Psoas muscle (tissue), 8 donors: ENCODE results near the gene HIPK4. TPM values are rescaled to one million over a fixed set of nuclear protein-coding genes. Genes with fewer than 3 reads are reported as not detected.
A peak's percentile ranks its signal among the peaks of the same experiment; 100 is the strongest.

Experiments
- ATAC-seq, 4 donors: fragments of 200-7000 bp; cut with Tn5 transposase; one replicate each; pipeline ENCODE4 v1.9.1; 2020; ENCODE audit warnings: moderate library complexity in 3 of 4, mild to moderate bottlenecking in 2 of 4
- DNase-seq, 2 donors: peaks; one replicate each; pipeline ENCODE4 v3.0.0-alpha.2; 2020
- H3K27ac ChIP-seq: fragments of 200-600 bp; one replicate; pipeline ENCODE4 v1.8.0; 2022
- H3K27me3 ChIP-seq, 3 donors: fragments of 200-600 bp in 1 of 3; one replicate each; pipeline versions ENCODE4 v1.6.1 to v1.8.0; 2013 to 2022; ENCODE audit warnings: low read length in 2 of 3, mild to moderate bottlenecking in 2 of 3, moderate library complexity in 1 of 3; ENCODE audit not compliant: insufficient read depth in 3 of 3
- H3K36me3 ChIP-seq, 2 donors: fragments of 200-600 bp in 1 of 2; one replicate each; pipeline versions ENCODE4 v1.6.1 to v1.8.0; 2013 to 2022; ENCODE audit warnings: low read depth in 1 of 2, mild to moderate bottlenecking in 1 of 2, moderate library complexity in 1 of 2; ENCODE audit not compliant: insufficient read depth in 1 of 2
- H3K4me1 ChIP-seq: fragments of 200-600 bp; one replicate; pipeline ENCODE4 v1.8.0; 2022
- H3K4me3 ChIP-seq: fragments of 200-600 bp; one replicate; pipeline ENCODE4 v1.8.0; 2022; ENCODE audit warnings: mild to moderate bottlenecking
- H3K9me3 ChIP-seq: fragments of 200-600 bp; one replicate; pipeline ENCODE4 v1.8.0; 2022
- WGBS, 3 donors: extraction: QIAGEN DNeasy Blood & Tissue Kit; methylation state at CpG; one replicate each; pipeline versions ENCODE4 v1.1.6 to v1.1.7; 2013; 5-methylcytosine and 5-hydroxymethylcytosine counted together
- intact Hi-C, 2 donors: fragments of 100-400 bp; cut with DNase I; formaldehyde crosslinking; loops; one replicate each; pipeline versions ENCODE4 v1.11.0 to v1.14.2; 2022
- polyA plus RNA-seq, 3 donors: library from polyadenylated mRNA; stranded (reverse); fragments of 200-250 nt; gene quantifications; one replicate each; pipeline ENCODE4 v1.2.3, GENCODE V29; 2013
- total RNA-seq, 4 donors: library from RNA; stranded (reverse); fragmentation: NEBNext Ultra II Directional in 2 of 4; extraction: Animal tissue kit (Norgen Biotek cat#: 25700) in 2 of 4; gene quantifications; one replicate each; pipeline versions ENCODE4 v1.2.1 to v1.2.4, GENCODE V29; 2021 to 2023
- TF ChIP-seq, protein P1 (sequence below): fragments of 200-600 bp; IDR thresholded peaks from one replicate; pipeline ENCODE4 v1.8.0; 2022; ENCODE audit warnings: antibody characterized with exemption
- donor health status: healthy with polysubstance abuse.
- donor health status: DM: no; HTN: no; CAD: no; lungs with moderate emphysema.
- donor health status: Bipolar disorder and iron deficiency.
- donor health status: healthy.
- donor health status: DM: yes; HTN: yes; CAD: no.
- donor health status: DM: no; HTN: no; CAD: no.
- donor health status: DM: no; HTN: no; CAD: no.
- donor health status: DM: yes; HTN: yes; CAD: no.

Gene HIPK4
- total and polyA plus RNA-seq, 7 donors: 0.03 to 0.11 (median 0.08) TPM; not detected in 4

DNA sequence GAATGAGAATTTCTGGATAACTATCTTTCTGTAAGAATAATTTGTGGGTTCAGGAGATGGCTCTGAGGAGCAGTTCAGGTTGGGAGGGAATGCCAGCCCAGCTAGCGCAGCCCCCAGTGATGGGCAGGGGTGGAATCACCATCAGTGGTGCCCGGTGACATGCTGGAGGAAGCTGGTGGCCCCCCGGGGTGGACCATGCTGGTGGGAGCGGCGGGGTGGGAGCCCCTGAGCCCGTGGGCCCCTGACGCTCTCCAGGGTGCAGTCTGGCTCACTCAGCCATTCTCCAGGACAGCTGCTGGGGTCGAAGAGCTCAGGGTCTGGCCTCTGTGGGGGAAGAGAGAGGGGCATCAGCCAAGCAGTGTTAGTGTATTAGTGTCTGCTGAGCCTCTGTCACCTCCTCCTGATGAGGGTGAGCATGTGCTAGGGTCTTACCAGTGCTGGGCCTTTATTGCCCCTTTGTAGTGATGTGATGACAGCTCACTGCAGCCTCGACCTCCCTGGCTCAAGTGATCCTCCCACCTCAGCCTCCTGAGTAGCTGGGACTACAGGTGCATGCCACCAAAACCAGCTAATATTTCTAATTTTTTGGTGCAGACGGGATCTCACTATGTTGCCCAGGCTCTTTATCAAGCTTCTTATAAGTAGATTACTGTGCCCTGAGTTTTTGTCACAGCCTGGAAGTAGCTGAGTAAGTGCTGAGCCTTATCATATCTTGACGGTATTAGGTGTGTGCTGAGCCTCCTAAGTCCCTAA lies 10.4 kb downstream of the HIPK4 start:
- H3K27ac ChIP-seq: no peak overlapping the region
- H3K36me3 ChIP-seq: peaks cover 0 to 49% of the 10 kb centered on the region in 2 donors
- WGBS, 3 donors: 76 to 83% (median 77%) methylated on average over 8 to 11 of the region's 11 CpGs
- no peaks in the 10 kb centered on the region for H3K4me1 ChIP-seq
- TF ChIP-seq, protein P1, sequence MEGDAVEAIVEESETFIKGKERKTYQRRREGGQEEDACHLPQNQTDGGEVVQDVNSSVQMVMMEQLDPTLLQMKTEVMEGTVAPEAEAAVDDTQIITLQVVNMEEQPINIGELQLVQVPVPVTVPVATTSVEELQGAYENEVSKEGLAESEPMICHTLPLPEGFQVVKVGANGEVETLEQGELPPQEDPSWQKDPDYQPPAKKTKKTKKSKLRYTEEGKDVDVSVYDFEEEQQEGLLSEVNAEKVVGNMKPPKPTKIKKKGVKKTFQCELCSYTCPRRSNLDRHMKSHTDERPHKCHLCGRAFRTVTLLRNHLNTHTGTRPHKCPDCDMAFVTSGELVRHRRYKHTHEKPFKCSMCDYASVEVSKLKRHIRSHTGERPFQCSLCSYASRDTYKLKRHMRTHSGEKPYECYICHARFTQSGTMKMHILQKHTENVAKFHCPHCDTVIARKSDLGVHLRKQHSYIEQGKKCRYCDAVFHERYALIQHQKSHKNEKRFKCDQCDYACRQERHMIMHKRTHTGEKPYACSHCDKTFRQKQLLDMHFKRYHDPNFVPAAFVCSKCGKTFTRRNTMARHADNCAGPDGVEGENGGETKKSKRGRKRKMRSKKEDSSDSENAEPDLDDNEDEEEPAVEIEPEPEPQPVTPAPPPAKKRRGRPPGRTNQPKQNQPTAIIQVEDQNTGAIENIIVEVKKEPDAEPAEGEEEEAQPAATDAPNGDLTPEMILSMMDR: no peak
- H3K9me3 ChIP-seq: no peaks in the 10 kb centered on the region
- no peak overlapping the region for H3K4me3 ChIP-seq
- ATAC-seq (peak in 1 of 4 donors; percentile 6), DNase-seq (no peak)
- H3K27me3 ChIP-seq: no peaks in the 10 kb centered on the region
- intact Hi-C loops: no loop called here

DNA sequence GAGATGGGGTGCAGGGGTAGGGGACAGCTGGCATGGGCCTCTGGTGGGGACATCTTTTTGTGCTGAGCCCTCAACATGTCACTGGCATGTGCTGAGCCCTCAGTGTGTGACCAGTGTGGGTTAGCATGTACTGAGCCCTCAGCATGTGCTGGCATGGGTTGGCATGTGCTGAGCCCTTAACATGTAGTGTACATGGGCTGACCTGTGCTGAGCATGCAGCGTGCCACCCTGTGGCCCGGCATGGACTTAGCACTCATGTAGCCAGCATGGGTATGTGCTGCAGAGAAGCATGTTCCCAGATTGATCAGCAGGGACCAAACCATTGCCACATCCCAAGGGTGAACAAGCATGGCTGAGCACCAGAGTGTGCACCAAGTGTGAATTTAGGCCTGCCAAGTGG lies 11.5 kb downstream of the HIPK4 start:
- Histone ChIP-seq H3K4me1 (no peaks in the 10 kb centered on the region), H3K36me3 (peaks cover 0 to 60% of the 10 kb centered on the region in 2 donors), H3K27me3 (no peaks in the 10 kb centered on the region), H3K27ac (no peak overlapping the region), H3K4me3 (no peak overlapping the region), H3K9me3 (no peaks in the 10 kb centered on the region)
- WGBS, 3 donors: 72 to 85% (median 75%) methylated on average over 2 of the region's 2 CpGs
- intact Hi-C loops: no loop called here
- ATAC-seq (peak in 2 of 4 donors; percentile 36 to 39), DNase-seq (no peak)
- TF ChIP-seq, protein P1: no peak

DNA sequence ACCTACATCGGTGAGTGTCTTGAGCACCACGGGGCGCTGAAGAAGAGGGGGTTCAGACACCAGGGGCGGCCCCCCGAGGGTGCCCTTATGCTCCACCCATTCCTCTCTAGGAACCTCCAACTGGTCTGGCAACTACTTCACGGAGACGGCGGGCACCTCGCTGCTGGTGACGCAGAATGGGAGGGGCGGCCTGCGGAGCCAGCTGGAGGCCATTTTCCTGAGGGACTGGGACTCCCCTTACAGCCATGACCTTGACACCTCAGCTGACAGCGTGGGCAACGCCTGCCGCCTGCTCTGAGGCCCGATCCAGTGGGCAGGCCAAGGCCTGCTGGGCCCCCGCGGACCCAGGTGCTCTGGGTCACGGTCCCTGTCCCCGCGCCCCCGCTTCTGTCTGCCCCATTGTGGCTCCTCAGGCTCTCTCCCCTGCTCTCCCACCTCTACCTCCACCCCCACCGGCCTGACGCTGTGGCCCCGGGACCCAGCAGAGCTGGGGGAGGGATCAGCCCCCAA lies 12.1 kb downstream of the HIPK4 start:
- DNase-seq: no peak
- H3K4me3 ChIP-seq: no peak overlapping the region
- WGBS, 3 donors: 86 to 90% (median 89%) methylated on average over 21 to 25 of the region's 25 CpGs
- H3K27me3 ChIP-seq: no peaks in the 10 kb centered on the region
- H3K36me3 ChIP-seq: peaks cover 0 to 66% of the 10 kb centered on the region in 2 donors
- ATAC-seq: no peak
- H3K9me3 ChIP-seq: no peaks in the 10 kb centered on the region
- TF ChIP-seq, protein P1: no peak
- no peaks in the 10 kb centered on the region for H3K4me1 ChIP-seq
- H3K27ac ChIP-seq: no peak overlapping the region
- intact Hi-C loops: no loop called here

GRCh38 chr19:40376286-40376862 lies 13.6 kb downstream of the HIPK4 start:
- Histone ChIP-seq H3K27ac (no peak overlapping the region), H3K4me1 (no peaks in the 10 kb centered on the region), H3K36me3 (peaks cover 0 to 81% of the 10 kb centered on the region in 2 donors), H3K27me3 (no peaks in the 10 kb centered on the region), H3K4me3 (no peak overlapping the region), H3K9me3 (no peaks in the 10 kb centered on the region)
- 93 to 95% (median 94%) methylated on average over 15 to 17 of the region's 17 CpGs for WGBS, 3 donors
- TF ChIP-seq, protein P1: no peak
- ATAC-seq (no peak), DNase-seq (no peak)
- intact Hi-C loops: no loop called here
